Left lung (tissue), 10 donors: ENCODE results near the gene CCDC81. TPM values are rescaled to one million over a fixed set of nuclear protein-coding genes. Genes with fewer than 3 reads are reported as not detected.

Source experiments
- ATAC-seq: fragments of 200-7000 bp; cut with Tn5 transposase; one replicate; pipeline ENCODE4 v1.9.1; 2020; ENCODE audit warnings: moderate library complexity
- DNase-seq, 4 donors: peaks; one replicate each; pipeline ENCODE4 v3.0.0-alpha.2; 2013 to 2020
- H3K27ac ChIP-seq, 2 donors: fragments of 200-600 bp; sonication (generic) in 1 of 2; one replicate each; pipeline versions ENCODE4 v1.5.0 to v1.8.0; 2020 to 2021
- H3K27me3 ChIP-seq, 2 donors: fragments of 200-600 bp; sonication (generic) in 1 of 2; one replicate each; pipeline versions ENCODE4 v1.5.0 to v1.8.0; 2020 to 2021
- H3K36me3 ChIP-seq, 2 donors: fragments of 200-600 bp; sonication (generic) in 1 of 2; one replicate each; pipeline versions ENCODE4 v1.5.0 to v1.8.0; 2020 to 2021
- H3K4me1 ChIP-seq, 2 donors: fragments of 200-600 bp; one replicate each; pipeline ENCODE4 v1.8.0; 2021
- H3K4me3 ChIP-seq, 2 donors: fragments of 200-600 bp; sonication (generic) in 1 of 2; one replicate each; pipeline versions ENCODE4 v1.5.0 to v1.8.0; 2020 to 2021; ENCODE audit warnings: mild to moderate bottlenecking in 1 of 2
- H3K9me3 ChIP-seq, 2 donors: fragments of 200-600 bp; sonication (generic) in 1 of 2; one replicate each; pipeline versions ENCODE4 v1.5.0 to v1.8.0; 2020 to 2021
- CTCF ChIP-seq, 2 donors: fragments of 200-600 bp; sonication (generic) in 1 of 2; IDR thresholded peaks; one replicate each; pipeline versions ENCODE4 v1.5.0 to v1.8.0; 2021; ENCODE audit warnings: antibody characterized with exemption in 2 of 2
- intact Hi-C, 2 donors: fragments of 100-400 bp; cut with DNase I; formaldehyde crosslinking; loops; one replicate each; pipeline versions ENCODE4 v1.11.2 to v1.14.2; 2022
- polyA plus RNA-seq, 6 donors: library from polyadenylated mRNA; unstranded; fragments of 120-200 nt; gene quantifications; one replicate each; pipeline ENCODE4 v1.2.1, GENCODE V29; 2013; ENCODE audit not compliant: insufficient read length in 6 of 6
- total RNA-seq, 2 donors: library from RNA; stranded (reverse); fragmentation: NEBNext Ultra II Directional; extraction: Animal tissue kit (Norgen Biotek cat#: 25700); gene quantifications; one replicate each; pipeline ENCODE4 v1.2.1, GENCODE V29; 2021
- donor health status: DM: no; HTN: yes; CAD: no.
- donor health status: DM: no; HTN: no; CAD: no.

Gene CCDC81
- total and polyA plus RNA-seq, 8 donors, result 0.58 to 4.9 (median 3.3) TPM

GRCh38 chr11:86435711-86436110 lies 61.0 kb downstream of the CCDC81 start:
- H3K27me3 ChIP-seq, result no peaks in the 10 kb centered on the region
- H3K4me3 ChIP-seq, result no peak overlapping the region
- DNase-seq (no peak), ATAC-seq (no peak)
- peaks cover 0 to 12% of the 10 kb centered on the region in 2 donors for H3K9me3 ChIP-seq
- H3K4me1 ChIP-seq, result no peaks in the 10 kb centered on the region
- no peak for TF ChIP-seq CTCF (IDR thresholded peaks at IDR 0.05)
- H3K27ac ChIP-seq, result no peak overlapping the region
- no peaks in the 10 kb centered on the region for H3K36me3 ChIP-seq
- intact Hi-C loops, result no loop called here

- Histone ChIP-seq H3K36me3 (no peaks in the 10 kb centered on the region), H3K4me1 (no peaks in the 10 kb centered on the region), H3K4me3 (no peak overlapping the region), H3K9me3 (no peaks in the 10 kb centered on the region), H3K27me3 (no peaks in the 10 kb centered on the region), H3K27ac (no peak overlapping the region)
- intact Hi-C loops, result no loop called here
- DNase-seq, result no peak
- TF ChIP-seq CTCF (IDR thresholded peaks at IDR 0.05), result no peak
- no peak for ATAC-seq
Observed at GRCh38 chr11:86438685-86439084, 64.0 kb downstream of the CCDC81 start.

- ATAC-seq, result peak; percentile 72
- Histone ChIP-seq H3K27me3 (no peaks in the 10 kb centered on the region), H3K36me3 (no peaks in the 10 kb centered on the region), H3K27ac (peak overlapping the region in 1 of 2 donors; percentile 44), H3K4me3 (no peak overlapping the region), H3K9me3 (no peaks in the 10 kb centered on the region), H3K4me1 (no peaks in the 10 kb centered on the region)
- intact Hi-C loops, result no loop called here
- no peak for DNase-seq
- TF ChIP-seq CTCF (IDR thresholded peaks at IDR 0.05), result no peak
Observed at GRCh38 chr11:86440305-86440716, 65.6 kb downstream of the CCDC81 start.

GRCh38 chr11:86440843-86441242 lies 66.2 kb downstream of the CCDC81 start:
- no peak overlapping the region for H3K4me3 ChIP-seq
- DNase-seq (no peak), ATAC-seq (no peak)
- intact Hi-C loops, result no loop called here
- no peaks in the 10 kb centered on the region for H3K36me3 ChIP-seq
- no peaks in the 10 kb centered on the region for H3K27me3 ChIP-seq
- peak overlapping the region in 1 of 2 donors; percentile 44 for H3K27ac ChIP-seq
- H3K4me1 ChIP-seq, result no peaks in the 10 kb centered on the region
- no peaks in the 10 kb centered on the region for H3K9me3 ChIP-seq
- no peak for TF ChIP-seq CTCF (IDR thresholded peaks at IDR 0.05)

- Histone ChIP-seq H3K4me3 (no peak overlapping the region), H3K27ac (no peak overlapping the region), H3K9me3 (no peaks in the 10 kb centered on the region), H3K36me3 (peaks cover 0 to 10% of the 10 kb centered on the region in 2 donors), H3K27me3 (no peaks in the 10 kb centered on the region), H3K4me1 (no peaks in the 10 kb centered on the region)
- TF ChIP-seq CTCF (IDR thresholded peaks at IDR 0.05), result no peak
- intact Hi-C loops, result no loop called here
- no peak for ATAC-seq
- DNase-seq, result no peak
Observed at GRCh38 chr11:86442420-86442819, 67.7 kb downstream of the CCDC81 start.
